Gastroesophageal sphincter (tissue), 4 donors: ENCODE measurements around the gene PFDN1. TPM values are rescaled to one million over a fixed set of nuclear protein-coding genes. Genes with fewer than 3 reads are reported as not detected.

Experiments used
- ATAC-seq: fragments of 150-250 bp; one replicate; pipeline ENCODE4 v1.9.1; 2016; ENCODE audit warnings: mild to moderate bottlenecking, moderate library complexity
- H3K27ac ChIP-seq, 4 donors: fragments of 200-600 bp; sonication (generic) in 3 of 4; 1 replicate in 3 of 4; 2 replicates in 1 of 4; pipeline ENCODE4 v1.5.1; 2016 to 2019
- H3K27me3 ChIP-seq: fragments of 200-600 bp; sonication (generic); one replicate; pipeline ENCODE4 v1.5.1; 2019
- H3K36me3 ChIP-seq, 2 donors: fragments of 200-600 bp; sonication (generic); one replicate each; pipeline ENCODE4 v1.5.1; 2019; ENCODE audit warnings: control low read depth in 1 of 2
- H3K4me1 ChIP-seq, 3 donors: fragments of 200-600 bp; sonication (generic); 1 replicate in 2 of 3; 2 replicates in 1 of 3; pipeline ENCODE4 v1.5.1; 2016 to 2019; ENCODE audit warnings: control low read depth in 2 of 3
- H3K4me3 ChIP-seq, 2 donors: fragments of 200-600 bp; sonication (generic); one replicate each; pipeline ENCODE4 v1.5.1; 2019; ENCODE audit warnings: mild to moderate bottlenecking in 1 of 2, moderate library complexity in 1 of 2
- H3K9me3 ChIP-seq, 3 donors: fragments of 200-600 bp; sonication (generic); one replicate each; pipeline ENCODE4 v1.5.1; 2017 to 2019; ENCODE audit warnings: control low read depth in 2 of 3
- CTCF ChIP-seq, 4 experiments: fragments of 200-600 bp in 2 of 4; fragments of 450-650 bp in 2 of 4; sonication (generic) in 1 of 4; IDR thresholded peaks; one replicate each; pipeline ENCODE4 v1.5.1; 2017 to 2019; ENCODE audit warnings: antibody characterized with exemption in 4 of 4, mild to moderate bottlenecking in 2 of 4, moderate library complexity in 2 of 4
- EP300 ChIP-seq: sonication (generic); formaldehyde crosslinking; IDR thresholded peaks from one replicate; pipeline ENCODE4 v1.6.1; 2017; ENCODE audit warnings: antibody characterized with exemption, mild to moderate bottlenecking
- POLR2A ChIP-seq, 2 donors: fragments of 450-650 bp; IDR thresholded peaks; one replicate each; pipeline ENCODE4 v1.6.1; 2017; ENCODE audit warnings: antibody characterized with exemption in 2 of 2, mild to moderate bottlenecking in 2 of 2, moderate library complexity in 1 of 2
- POLR2AphosphoS5 ChIP-seq: sonication (generic); formaldehyde crosslinking; IDR thresholded peaks from one replicate; pipeline ENCODE4 v1.6.1; 2017; ENCODE audit warnings: antibody characterized with exemption
- WGBS, 2 donors: methylation state at CpG; one replicate each; pipeline ENCODE4 v1.1.5; 2018; ENCODE audit warnings: low coverage in 1 of 2; 5-methylcytosine and 5-hydroxymethylcytosine counted together
- total RNA-seq, 4 donors: library from RNA; depleted of rRNA; stranded (reverse); fragments of >200 nt; gene quantifications; one replicate each; pipeline ENCODE4 v1.1.0, GENCODE V29; 2016

The PFDN1 gene
- total RNA-seq, 4 donors from 2014 or later: 66.1 to 99.7 (median 92.8) TPM

- peaks cover 0 to 63% (median 10%) of the 10 kb centered on the region in 3 donors for H3K4me1 ChIP-seq
- no peaks in the 10 kb centered on the region for H3K9me3 ChIP-seq
- 50 to 58% methylated on average over 1 to 5 of the region's 5 CpGs for WGBS, 2 donors
- H3K4me3 ChIP-seq: no peak overlapping the region
- ATAC-seq: no peak
- no peak overlapping the region for H3K27ac ChIP-seq
- H3K36me3 ChIP-seq: peaks cover 0 to 21% of the 10 kb centered on the region in 2 donors
- H3K27me3 ChIP-seq: no peaks in the 10 kb centered on the region
- TF ChIP-seq POLR2AphosphoS5 (no peak), EP300 (no peak), POLR2A (IDR thresholded peaks at IDR 0.05) (no peak), CTCF (IDR thresholded peaks at IDR 0.05) (no peak)
Observed at GRCh38 chr5:140251527-140251973, 51.4 kb downstream of the PFDN1 start.

- 86 to 89% methylated on average over 5 to 6 of the region's 6 CpGs for WGBS, 2 donors
- TF ChIP-seq POLR2A (IDR thresholded peaks at IDR 0.05) (no peak), CTCF (IDR thresholded peaks at IDR 0.05) (no peak), POLR2AphosphoS5 (no peak), EP300 (no peak)
- H3K4me1 ChIP-seq: peaks cover 0 to 63% (median 21%) of the 10 kb centered on the region in 3 donors
Observed at GRCh38 chr5:140250386-140250785, 52.5 kb downstream of the PFDN1 start.

GRCh38 chr5:140249536-140249935, 53.4 kb downstream of the PFDN1 start:
- Histone ChIP-seq H3K4me1 (peaks cover 0 to 67% (median 29%) of the 10 kb centered on the region in 3 donors), H3K27me3 (no peaks in the 10 kb centered on the region)

More at GRCh38 chr5:140250386-140250785, 52.5 kb downstream of the PFDN1 start:
- Histone ChIP-seq H3K9me3 (no peaks in the 10 kb centered on the region), H3K4me3 (no peak overlapping the region), H3K27ac (no peak overlapping the region), H3K27me3 (no peaks in the 10 kb centered on the region), H3K36me3 (peaks cover 0 to 30% of the 10 kb centered on the region in 2 donors)
- no peak for ATAC-seq

GRCh38 chr5:140248414-140248813, 54.5 kb downstream of the PFDN1 start:
- ATAC-seq: no peak
- H3K27ac ChIP-seq: no peak overlapping the region
- H3K4me1 ChIP-seq: peaks cover 0 to 65% (median 23%) of the 10 kb centered on the region in 3 donors
- no peaks in the 10 kb centered on the region for H3K9me3 ChIP-seq
- WGBS, 2 donors: 80 to 100% methylated on average over 1 to 2 of the region's 3 CpGs
- peaks cover 0 to 42% of the 10 kb centered on the region in 2 donors for H3K36me3 ChIP-seq
- TF ChIP-seq CTCF (IDR thresholded peaks at IDR 0.05) (no peak), POLR2AphosphoS5 (no peak), POLR2A (IDR thresholded peaks at IDR 0.05) (no peak), EP300 (no peak)
- no peaks in the 10 kb centered on the region for H3K27me3 ChIP-seq
- H3K4me3 ChIP-seq: no peak overlapping the region

More at GRCh38 chr5:140249536-140249935, 53.4 kb downstream of the PFDN1 start:
- Histone ChIP-seq H3K9me3 (no peaks in the 10 kb centered on the region), H3K36me3 (peaks cover 0 to 36% of the 10 kb centered on the region in 2 donors), H3K27ac (no peak overlapping the region), H3K4me3 (no peak overlapping the region)
- TF ChIP-seq CTCF (IDR thresholded peaks at IDR 0.05): no peak
- TF ChIP-seq POLR2A (IDR thresholded peaks at IDR 0.05): no peak
- TF ChIP-seq POLR2AphosphoS5: no peak
- no peak for TF ChIP-seq EP300
- no peak for ATAC-seq
- 76 to 90% methylated on average over 2 to 3 of the region's 5 CpGs for WGBS, 2 donors

- Histone ChIP-seq H3K4me1 (peaks cover 3 to 73% (median 30%) of the 10 kb centered on the region in 3 donors), H3K36me3 (peaks cover 0 to 44% of the 10 kb centered on the region in 2 donors), H3K4me3 (no peak overlapping the region), H3K27ac (peak overlapping the region in 3 of 4 donors; percentile 58 to 78 (median 73)), H3K9me3 (no peaks in the 10 kb centered on the region), H3K27me3 (no peaks in the 10 kb centered on the region)
- TF ChIP-seq POLR2AphosphoS5: peak; percentile 44
- no peak for TF ChIP-seq POLR2A (IDR thresholded peaks at IDR 0.05)
- TF ChIP-seq EP300: no peak
- TF ChIP-seq CTCF (IDR thresholded peaks at IDR 0.05): peak in 2 of 4 experiments; percentile 9 to 39
- 20 to 21% methylated on average over 2 to 8 of the region's 8 CpGs for WGBS, 2 donors
- peak; percentile 62 for ATAC-seq
Observed at GRCh38 chr5:140246378-140247122, 56.4 kb downstream of the PFDN1 start.
